ENCODE data around the gene TRMT44.

Gene TRMT44

GRCh38 chr4:8463811-8464210, 23.2 kb downstream of the TRMT44 start:
- in situ Hi-C loops (cut with MboI; ENCODE audit: low sequenced_read_pairs): no loop called here

GRCh38 chr4:8464381-8464780, 23.8 kb downstream of the TRMT44 start:
- in situ Hi-C loops (cut with MboI; ENCODE audit: low sequenced_read_pairs): no loop called here

DNA sequence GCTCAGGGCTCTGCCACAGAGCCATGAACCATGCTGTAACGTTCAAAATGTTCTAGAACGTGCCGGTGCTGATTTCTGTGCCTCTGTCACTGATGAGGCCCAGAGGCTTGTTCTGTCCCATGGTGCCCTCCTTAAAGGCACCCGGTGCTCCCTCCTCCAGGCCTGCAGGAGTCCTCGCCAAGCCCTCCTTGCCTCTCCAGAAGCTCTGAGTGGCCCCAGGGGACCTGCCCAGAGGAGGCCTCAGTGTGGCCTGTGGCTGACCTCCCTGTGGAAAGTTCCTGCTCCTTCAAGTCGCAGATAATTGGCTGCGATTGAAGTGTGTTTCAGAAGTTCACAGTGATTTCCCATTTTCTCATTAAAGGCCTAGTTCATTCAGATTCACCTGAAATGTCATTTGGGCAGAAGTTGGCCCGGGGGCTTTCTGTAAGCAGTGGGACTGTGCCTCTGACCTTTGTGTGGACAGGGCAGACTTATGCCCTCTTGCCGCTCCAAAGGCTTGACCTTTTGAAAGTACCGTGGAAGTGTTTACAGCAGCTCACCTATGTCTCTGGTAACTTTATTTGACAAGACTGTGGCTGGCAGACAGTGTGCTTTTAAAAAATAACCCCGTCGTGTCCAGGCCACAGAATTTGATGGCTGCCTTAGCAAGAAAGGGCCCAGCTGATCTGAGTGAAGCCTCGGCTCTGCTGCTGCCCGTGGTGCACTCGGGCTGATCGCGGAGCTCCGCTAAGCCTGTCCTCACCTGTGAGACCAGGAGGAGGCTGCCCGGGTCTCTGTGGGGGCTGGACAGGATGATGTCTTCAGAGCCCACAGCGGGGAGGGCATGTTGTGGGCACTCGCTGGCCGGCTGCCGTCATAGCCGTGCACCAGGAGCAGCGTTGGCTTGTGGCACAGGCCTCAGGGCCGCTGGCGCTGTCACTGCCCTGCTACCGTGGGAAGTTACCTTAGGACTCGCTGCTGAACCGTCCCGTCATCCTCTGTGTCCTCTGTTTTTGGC, 25.3 kb downstream of the TRMT44 start:
- in situ Hi-C loops (cut with MboI; ENCODE audit: low sequenced_read_pairs): no loop called here

- in situ Hi-C loops (cut with MboI; ENCODE audit: low sequenced_read_pairs): no loop called here
Observed at GRCh38 chr4:8467016-8467415, 26.4 kb downstream of the TRMT44 start.

GRCh38 chr4:8468746-8469535, 28.4 kb downstream of the TRMT44 start:
- in situ Hi-C loops (cut with MboI; ENCODE audit: low sequenced_read_pairs): no loop called here

DNA sequence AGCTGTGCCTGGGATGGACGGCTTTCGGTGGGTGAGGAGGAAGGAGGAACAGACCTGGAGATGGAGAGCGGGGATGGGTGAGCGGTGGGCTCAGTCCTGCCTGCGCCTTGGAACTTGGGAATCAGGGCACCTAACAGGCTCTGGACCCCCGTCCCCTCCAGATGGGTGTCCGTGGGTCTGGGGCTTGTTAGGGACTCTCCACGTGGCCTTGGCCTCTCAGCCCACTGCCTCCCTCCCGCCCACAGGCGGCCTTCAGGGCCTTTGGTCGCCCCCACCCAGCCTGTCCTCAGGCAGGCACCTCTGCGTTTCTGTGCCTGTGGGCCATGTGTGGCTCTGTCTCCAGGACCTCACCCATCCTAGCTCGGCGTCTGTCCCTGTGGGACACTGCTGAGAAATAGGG, 29.0 kb downstream of the TRMT44 start:
- in situ Hi-C loops (cut with MboI; ENCODE audit: low sequenced_read_pairs): no loop called here

DNA sequence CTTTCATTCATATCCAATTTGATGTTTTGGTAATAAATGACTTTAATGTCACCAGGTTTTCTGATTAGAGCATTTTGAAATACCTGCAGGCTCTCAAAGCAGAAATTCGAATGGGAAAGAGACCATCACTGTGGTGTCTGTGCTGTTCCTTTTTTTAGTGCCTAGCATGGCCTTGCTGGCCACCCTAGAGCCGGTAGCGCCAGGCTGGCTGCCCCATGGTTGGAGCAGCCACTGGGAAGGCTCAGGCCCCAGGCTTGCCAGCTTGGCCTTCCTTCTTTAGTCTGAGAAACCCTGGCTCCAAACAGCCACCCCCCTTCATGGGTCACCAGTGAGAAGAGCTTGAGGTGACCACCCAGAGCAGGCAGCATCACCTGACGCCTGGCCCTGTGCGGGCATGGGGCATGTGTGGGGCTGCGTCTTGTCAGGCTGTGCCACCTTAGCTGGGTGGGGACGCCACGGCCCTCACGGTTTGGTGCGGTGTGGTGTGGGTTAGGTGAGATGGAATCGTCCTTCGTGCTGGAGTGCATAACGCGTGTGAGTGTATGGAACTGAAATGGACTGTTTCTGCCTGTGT, 30.0 kb downstream of the TRMT44 start:
- in situ Hi-C loops (cut with MboI; ENCODE audit: low sequenced_read_pairs): no loop called here

GRCh38 chr4:8471211-8471875, 30.8 kb downstream of the TRMT44 start:
- in situ Hi-C loops (cut with MboI; ENCODE audit: low sequenced_read_pairs): no loop called here

DNA sequence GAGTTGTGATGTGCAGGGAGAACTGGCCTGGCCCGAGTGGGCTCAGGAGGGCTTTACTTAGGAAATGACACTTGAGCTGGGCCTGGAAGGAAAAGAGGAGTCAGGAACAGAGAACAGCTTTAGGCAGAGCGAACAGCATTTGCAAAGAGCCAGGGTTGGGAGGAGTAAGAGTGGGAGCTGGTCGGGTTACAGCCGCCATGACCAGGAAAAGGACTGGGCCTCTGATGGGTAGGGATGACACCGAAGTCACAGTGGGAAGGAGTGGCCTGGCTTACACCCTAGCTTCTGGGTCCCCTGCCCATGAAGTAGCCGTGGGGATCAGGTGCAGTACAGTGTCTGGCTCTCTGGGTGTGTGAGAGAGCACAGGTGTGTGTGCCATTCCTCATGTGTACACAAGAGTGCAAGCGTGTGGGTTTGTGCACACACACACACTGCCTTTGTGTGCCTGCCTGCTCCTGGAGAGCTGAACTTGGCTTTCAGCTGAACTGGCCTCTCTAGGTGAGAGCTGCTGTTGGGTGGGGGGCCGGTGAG, 31.6 kb downstream of the TRMT44 start:
- in situ Hi-C loops (cut with MboI; ENCODE audit: low sequenced_read_pairs): no loop called here

GRCh38 chr4:8472689-8473197, 32.2 kb downstream of the TRMT44 start:
- in situ Hi-C loops (cut with MboI; ENCODE audit: low sequenced_read_pairs): no loop called here

- in situ Hi-C loops (cut with MboI; ENCODE audit: low sequenced_read_pairs): no loop called here
Observed at GRCh38 chr4:8473198-8473919, 32.8 kb downstream of the TRMT44 start.

GRCh38 chr4:8473920-8474590, 33.5 kb downstream of the TRMT44 start:
- in situ Hi-C loops (cut with MboI; ENCODE audit: low sequenced_read_pairs): no loop called here

DNA sequence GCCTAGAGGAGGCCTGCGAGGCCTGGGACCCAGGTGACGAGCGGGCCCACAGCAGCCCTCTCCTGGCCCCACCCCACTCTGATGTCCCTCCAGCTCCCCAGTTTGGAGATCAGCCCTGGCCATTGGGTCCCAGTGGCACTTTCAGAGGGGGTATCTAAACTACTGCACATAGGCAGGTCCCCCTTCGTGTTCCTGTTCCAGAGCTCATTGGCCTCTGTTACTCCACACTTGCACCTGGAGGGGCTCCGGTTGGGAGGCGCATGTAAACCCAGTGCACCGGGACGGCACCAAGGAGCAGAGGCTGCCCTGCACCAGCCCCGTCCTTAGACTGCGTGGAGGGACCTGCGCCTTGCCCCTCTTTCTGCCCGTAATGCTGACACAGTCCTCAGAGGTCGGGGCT, 34.3 kb downstream of the TRMT44 start:
- in situ Hi-C loops (cut with MboI; ENCODE audit: low sequenced_read_pairs): no loop called here

DNA sequence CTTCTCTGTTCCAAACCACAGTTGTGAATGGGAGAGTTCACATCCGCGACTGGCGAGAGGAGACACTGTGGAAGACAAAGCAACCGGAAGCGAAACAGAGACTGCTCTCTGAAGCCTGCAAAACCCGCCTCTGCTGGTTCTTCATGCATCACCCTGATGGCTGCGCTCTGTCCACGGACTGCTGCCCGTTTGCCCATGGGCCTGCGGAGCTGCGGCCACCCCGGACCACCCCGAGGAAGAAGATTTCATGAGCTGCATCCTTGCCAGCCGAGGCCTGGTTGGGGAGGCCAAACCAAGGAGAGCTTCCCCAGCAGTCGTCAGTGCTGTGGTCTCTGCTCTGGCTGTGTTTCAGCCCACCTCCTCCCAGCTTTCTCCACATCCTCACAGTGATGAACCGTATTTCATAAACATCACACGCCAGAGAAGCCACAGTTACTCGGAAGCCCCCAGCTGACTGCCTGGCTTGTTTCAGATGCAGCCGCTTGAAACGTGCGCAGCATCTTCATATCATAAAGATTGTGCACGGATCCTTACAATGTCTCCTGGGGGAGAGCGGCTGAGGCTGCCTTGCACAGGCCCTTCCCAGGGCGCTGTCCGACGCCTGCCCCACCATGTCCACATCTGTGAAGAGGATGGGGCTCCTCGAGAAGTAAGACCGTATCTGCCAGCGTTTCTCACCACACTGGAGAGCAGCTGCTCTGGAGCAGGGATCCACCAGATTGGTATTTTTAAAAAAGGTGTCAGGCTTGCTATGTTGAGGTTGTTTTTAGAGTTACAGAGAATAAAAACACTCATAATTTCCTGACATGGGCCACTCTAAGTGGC, 35.4 kb downstream of the TRMT44 start:
- in situ Hi-C loops (cut with MboI; ENCODE audit: low sequenced_read_pairs): no loop called here

DNA sequence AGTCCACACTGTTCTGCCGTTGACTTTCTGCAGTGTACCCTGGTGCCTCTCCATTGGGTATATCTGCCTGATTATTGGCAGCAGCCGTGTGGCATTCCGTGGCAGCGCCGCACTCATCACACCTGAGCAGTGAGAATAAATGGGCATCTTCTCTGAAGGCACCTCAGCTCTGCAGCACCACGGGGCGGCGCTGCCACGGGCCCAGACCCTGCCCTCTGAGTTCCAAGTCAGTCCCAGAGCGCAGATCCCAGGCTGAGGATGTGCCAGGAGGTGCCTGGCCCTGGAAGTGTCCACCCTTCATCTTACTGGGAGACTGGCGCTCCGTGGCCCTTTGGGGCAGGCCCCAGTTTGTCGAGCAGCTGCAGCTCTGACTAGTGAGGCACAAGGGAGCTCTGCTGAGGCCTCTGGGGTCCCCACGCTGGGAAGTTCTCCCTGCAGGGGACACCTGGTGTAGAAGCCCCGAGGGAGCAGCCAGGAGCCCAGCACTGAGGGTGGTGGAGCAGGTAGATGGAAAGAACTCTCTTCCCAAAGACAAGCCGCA, 36.6 kb downstream of the TRMT44 start:
- in situ Hi-C loops (cut with MboI; ENCODE audit: low sequenced_read_pairs): no loop called here

GRCh38 chr4:8477676-8478075, 37.1 kb downstream of the TRMT44 start:
- in situ Hi-C loops (cut with MboI; ENCODE audit: low sequenced_read_pairs): no loop called here

GRCh38 chr4:8478371-8478770, 37.8 kb downstream of the TRMT44 start:
- in situ Hi-C loops (cut with MboI; ENCODE audit: low sequenced_read_pairs): no loop called here

Measured in HL-60/S4 (cell line).